Karpas-422 (cell line): ENCODE measurements around the gene SORBS1. TPM values are rescaled to one million over a fixed set of nuclear protein-coding genes. Genes with fewer than 3 reads are reported as not detected.

Experiments used
- DNase-seq: peaks from one replicate; pipeline ENCODE4 v3.0.0-alpha.2; 2015
- H2AFZ ChIP-seq: fragments of 200-600 bp; sonication (generic); 2 replicates; pipeline ENCODE4 v1.6.1; 2014; ENCODE audit warnings: antibody characterized with exemption, low read length, mixed read lengths
- H3K27ac ChIP-seq: fragments of 200-600 bp; sonication (generic); 2 replicates; pipeline ENCODE4 v1.5.1; 2014; ENCODE audit warnings: mild to moderate bottlenecking, low read length, moderate library complexity
- H3K27me3 ChIP-seq: fragments of 200-600 bp; sonication (generic); 2 replicates; pipeline ENCODE4 v1.6.1; 2014; ENCODE audit warnings: low read length, mixed read lengths
- H3K36me3 ChIP-seq: fragments of 200-600 bp; sonication (generic); 2 replicates; pipeline ENCODE4 v1.6.1; 2014; ENCODE audit warnings: low read length, mixed read lengths; ENCODE audit not compliant: insufficient read depth
- H3K4me1 ChIP-seq: fragments of 200-600 bp; sonication (generic); 2 replicates; pipeline ENCODE4 v1.6.1; 2014; ENCODE audit warnings: mild to moderate bottlenecking, low read length, mixed read lengths
- H3K4me2 ChIP-seq: fragments of 200-600 bp; sonication (generic); 2 replicates; pipeline ENCODE4 v1.6.1; 2014; ENCODE audit warnings: low read length, low read depth, mild to moderate bottlenecking; ENCODE audit not compliant: poor library complexity, severe bottlenecking
- H3K4me3 ChIP-seq: fragments of 200-600 bp; sonication (generic); 2 replicates; pipeline ENCODE4 v1.5.1; 2014; ENCODE audit warnings: mild to moderate bottlenecking, antibody characterized with exemption, low read length, mixed read lengths
- H3K79me2 ChIP-seq: fragments of 200-600 bp; sonication (generic); 2 replicates; pipeline ENCODE4 v1.6.1; 2014; ENCODE audit warnings: mild to moderate bottlenecking, low read length, mixed read lengths
- H3K9ac ChIP-seq: fragments of 200-600 bp; sonication (generic); 2 replicates; pipeline ENCODE4 v1.6.0; 2014; ENCODE audit warnings: low read length
- H3K9me2 ChIP-seq: fragments of 200-600 bp; sonication (generic), shearing (Covaris generic); replicated peaks from 2 replicates; pipeline ENCODE4 v1.6.0; 2014; ENCODE audit warnings: mild to moderate bottlenecking, low read length, moderate library complexity; ENCODE audit not compliant: insufficient read depth
- H3K9me3 ChIP-seq: fragments of 300-700, 200-600 bp; sonication (generic); 2 replicates; pipeline ENCODE4 v1.6.1; 2014; ENCODE audit warnings: low read length, mixed read lengths
- H4K20me1 ChIP-seq: fragments of 200-600 bp; sonication (generic); 2 replicates; pipeline ENCODE4 v1.6.1; 2014; ENCODE audit warnings: mild to moderate bottlenecking, antibody characterized with exemption, low read length, low read depth; ENCODE audit not compliant: insufficient read depth
- total RNA-seq: library from RNA; depleted of rRNA; stranded (reverse); fragments of >200 nt; shearing (Covaris generic); gene quantifications from 2 replicates; pipeline ENCODE4 v1.2.3, GENCODE V29; 2014; ENCODE audit warnings: low replicate concordance

SORBS1 gene
- total RNA-seq, 1 experiment from 2014 or later = 0.15 TPM

DNA sequence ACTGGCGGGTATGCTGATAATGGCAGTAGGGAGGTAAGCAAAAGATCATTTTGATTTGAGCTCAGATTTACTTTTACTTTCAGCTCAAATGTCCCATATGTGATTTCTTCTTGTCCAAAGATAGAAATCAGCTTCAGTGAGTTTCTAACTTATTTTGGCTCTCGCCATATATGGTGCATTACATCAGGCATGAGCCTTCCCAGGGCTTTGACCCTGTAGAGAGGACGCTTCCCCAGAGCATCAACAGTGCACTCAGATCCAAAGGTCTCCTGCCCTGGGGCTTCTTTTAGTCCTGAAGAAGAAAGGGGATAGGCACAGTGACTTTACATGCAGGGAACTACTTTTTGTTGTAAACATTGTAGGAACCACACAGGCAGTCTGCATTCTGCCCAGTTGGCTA lies 141.8 kb downstream of the SORBS1 start:
- Histone ChIP-seq H3K4me2 (no peak overlapping the region), H3K79me2 (no peaks in the 10 kb centered on the region), H3K4me1 (no peaks in the 10 kb centered on the region), H3K9me3 (no peaks in the 10 kb centered on the region), H3K27me3 (no peaks in the 10 kb centered on the region), H3K36me3 (no peaks in the 10 kb centered on the region), H3K27ac (no peak overlapping the region), H4K20me1 (no peaks in the 10 kb centered on the region), H3K4me3 (no peak overlapping the region), H2AFZ (no peak overlapping the region), H3K9me2 (no peaks in the 10 kb centered on the region), H3K9ac (no peak overlapping the region)
- no peak for DNase-seq

DNA sequence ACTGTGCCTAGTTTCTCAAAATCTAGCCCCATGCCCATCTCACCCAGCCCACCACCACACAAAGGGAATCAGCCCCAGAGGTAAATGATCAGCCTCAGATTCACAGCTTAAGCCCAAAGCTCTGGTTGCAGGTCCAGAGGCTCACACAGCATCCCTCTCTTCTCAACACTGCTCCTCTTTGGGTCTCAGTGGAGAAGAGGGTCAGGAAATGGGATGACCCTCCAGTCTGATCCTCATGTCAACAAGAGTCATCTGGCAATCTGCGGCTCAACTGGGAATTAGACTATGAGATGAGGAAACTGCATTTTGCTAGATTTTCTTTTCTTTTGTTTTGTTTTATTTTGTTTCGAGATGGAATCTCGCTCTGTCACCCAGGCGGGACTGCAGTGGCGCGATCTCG lies 144.2 kb downstream of the SORBS1 start:
- no peak overlapping the region for H3K4me3 ChIP-seq
- H3K27ac ChIP-seq = no peak overlapping the region
- H3K9me3 ChIP-seq = no peaks in the 10 kb centered on the region
- H3K79me2 ChIP-seq = no peaks in the 10 kb centered on the region
- no peaks in the 10 kb centered on the region for H4K20me1 ChIP-seq
- H3K9ac ChIP-seq = no peak overlapping the region
- H3K4me1 ChIP-seq = no peaks in the 10 kb centered on the region
- no peaks in the 10 kb centered on the region for H3K27me3 ChIP-seq
- no peak for DNase-seq
- no peak overlapping the region for H3K4me2 ChIP-seq
- no peaks in the 10 kb centered on the region for H3K9me2 ChIP-seq
- no peak overlapping the region for H2AFZ ChIP-seq
- no peaks in the 10 kb centered on the region for H3K36me3 ChIP-seq

DNA sequence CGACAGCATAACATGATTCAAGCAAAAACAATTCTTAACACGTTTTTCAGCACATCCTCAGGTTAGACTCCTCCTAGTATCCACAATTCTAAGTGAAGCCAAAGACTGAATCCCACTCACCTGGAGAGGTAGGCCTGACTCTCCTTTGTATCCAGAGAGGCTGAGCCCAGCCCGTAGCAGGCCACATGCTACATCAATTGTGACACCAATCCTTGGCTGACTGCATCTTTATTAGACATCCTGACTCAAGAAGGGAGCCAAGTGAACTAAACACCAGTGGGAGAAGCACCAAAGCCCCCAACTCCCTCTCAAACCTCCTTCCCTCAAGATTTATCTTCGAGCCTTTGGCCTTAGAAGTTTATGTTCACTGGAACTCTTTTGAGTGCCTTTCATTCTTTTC lies 144.9 kb downstream of the SORBS1 start:
- no peak for DNase-seq
- no peaks in the 10 kb centered on the region for H3K79me2 ChIP-seq
- H2AFZ ChIP-seq = no peak overlapping the region
- H3K4me3 ChIP-seq = no peak overlapping the region
- no peak overlapping the region for H3K4me2 ChIP-seq
- no peak overlapping the region for H3K9ac ChIP-seq
- no peaks in the 10 kb centered on the region for H3K4me1 ChIP-seq
- no peaks in the 10 kb centered on the region for H3K36me3 ChIP-seq
- no peaks in the 10 kb centered on the region for H4K20me1 ChIP-seq
- H3K27me3 ChIP-seq = no peaks in the 10 kb centered on the region
- H3K9me2 ChIP-seq = no peaks in the 10 kb centered on the region
- no peak overlapping the region for H3K27ac ChIP-seq
- H3K9me3 ChIP-seq = no peaks in the 10 kb centered on the region

DNA sequence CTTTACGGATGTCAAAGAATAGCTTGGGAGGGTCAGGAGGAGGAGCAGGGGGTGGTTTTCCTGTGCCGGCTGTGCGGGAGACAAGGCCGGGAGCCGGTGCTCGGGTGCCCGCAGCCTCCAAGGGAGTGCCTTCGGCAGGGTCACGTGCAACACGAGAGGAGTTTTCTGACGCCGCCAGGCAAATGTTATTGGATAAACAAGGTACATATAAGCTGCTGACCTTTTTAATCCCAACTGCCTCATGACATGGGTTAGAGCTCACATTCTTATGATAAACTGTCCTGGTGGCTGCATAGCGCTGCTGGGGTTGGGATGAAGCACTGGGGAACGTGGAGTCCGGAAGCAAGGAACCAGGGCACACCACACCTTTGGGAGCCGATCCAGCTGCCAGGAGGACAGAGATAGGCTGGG lies 145.5 kb downstream of the SORBS1 start:
- Histone ChIP-seq H3K27me3 (no peaks in the 10 kb centered on the region), H2AFZ (no peak overlapping the region), H4K20me1 (no peaks in the 10 kb centered on the region), H3K27ac (no peak overlapping the region), H3K4me2 (no peak overlapping the region), H3K4me3 (no peak overlapping the region), H3K79me2 (no peaks in the 10 kb centered on the region), H3K9ac (no peak overlapping the region), H3K4me1 (no peaks in the 10 kb centered on the region), H3K9me2 (no peaks in the 10 kb centered on the region), H3K36me3 (no peaks in the 10 kb centered on the region), H3K9me3 (no peaks in the 10 kb centered on the region)
- no peak for DNase-seq

DNA sequence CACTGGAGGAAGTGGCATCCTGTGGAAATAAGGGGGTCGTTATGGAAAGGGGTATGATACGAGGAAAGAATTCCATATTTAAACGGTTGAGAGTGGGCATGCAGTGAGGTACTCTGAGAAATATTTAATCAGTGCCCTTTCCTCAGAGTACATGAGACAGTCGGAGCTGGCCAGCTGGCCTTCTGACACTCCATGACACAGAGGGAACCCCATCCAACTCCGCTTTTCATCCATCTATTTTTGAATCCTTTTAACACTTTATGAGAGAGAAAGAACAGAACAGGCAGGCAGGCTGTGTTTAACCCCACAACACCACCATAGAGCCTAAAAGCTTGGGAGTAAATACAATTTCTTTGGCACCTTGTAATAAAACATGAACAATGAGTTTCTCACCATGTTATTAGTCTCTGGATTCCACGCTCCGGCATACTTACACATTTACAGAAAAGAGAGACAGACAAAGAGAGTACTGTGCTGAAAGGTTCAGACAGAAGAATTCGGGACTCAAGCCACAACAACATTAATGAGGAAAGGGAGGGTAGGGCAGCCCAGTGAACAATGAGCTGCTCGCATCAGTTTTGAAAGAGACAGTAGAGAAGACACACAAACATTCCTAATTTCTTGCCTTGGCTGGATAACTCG lies 146.2 kb downstream of the SORBS1 start:
- H3K27ac ChIP-seq = no peak overlapping the region
- H3K4me3 ChIP-seq = no peak overlapping the region
- no peaks in the 10 kb centered on the region for H3K36me3 ChIP-seq
- DNase-seq = no peak
- H3K9me3 ChIP-seq = no peaks in the 10 kb centered on the region
- no peaks in the 10 kb centered on the region for H3K27me3 ChIP-seq
- H3K4me1 ChIP-seq = no peaks in the 10 kb centered on the region
- H4K20me1 ChIP-seq = no peaks in the 10 kb centered on the region
- H3K9ac ChIP-seq = no peak overlapping the region
- no peak overlapping the region for H3K4me2 ChIP-seq
- no peak overlapping the region for H2AFZ ChIP-seq
- H3K9me2 ChIP-seq = no peaks in the 10 kb centered on the region
- H3K79me2 ChIP-seq = no peaks in the 10 kb centered on the region

DNA sequence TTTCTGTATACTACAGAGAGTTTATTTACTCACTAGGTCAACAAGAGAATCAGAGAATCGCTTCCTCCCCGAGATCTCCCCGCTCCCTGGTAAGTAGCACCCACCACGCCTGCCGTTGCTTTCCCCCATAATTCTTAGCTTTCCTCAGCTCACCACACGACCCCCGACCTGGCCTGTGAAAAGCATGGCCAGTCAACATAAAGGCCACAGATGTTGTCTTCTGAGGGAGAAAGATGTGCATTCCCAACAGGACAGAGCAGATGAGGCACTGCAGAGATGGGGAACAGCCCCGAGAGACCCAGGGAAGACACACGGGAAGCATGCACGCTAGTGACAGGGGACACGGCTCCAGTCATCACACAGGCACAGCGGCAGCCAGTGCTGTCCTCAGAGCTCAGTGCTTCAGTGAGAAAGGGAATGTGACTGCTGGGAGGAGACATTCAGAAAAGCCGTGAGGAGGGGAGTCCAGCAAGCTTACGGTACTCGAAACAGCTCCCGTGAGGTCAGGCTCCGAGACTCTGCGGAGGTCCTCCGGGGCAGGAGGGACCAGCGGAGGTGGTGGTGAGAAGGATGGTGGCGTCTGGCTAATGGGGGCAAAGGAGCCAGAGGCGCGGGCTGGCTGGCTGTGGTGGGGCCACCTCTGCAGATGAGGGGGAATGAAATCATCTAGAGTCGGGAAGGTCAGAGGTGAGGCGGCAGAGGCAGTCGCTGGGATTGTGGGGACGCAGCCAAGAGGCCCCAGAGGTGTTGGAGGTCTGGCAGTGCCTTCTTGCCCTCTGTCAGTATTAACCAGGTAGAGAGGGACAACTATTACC lies 146.9 kb downstream of the SORBS1 start:
- DNase-seq = no peak
- H3K9ac ChIP-seq = no peak overlapping the region
- no peaks in the 10 kb centered on the region for H3K4me1 ChIP-seq
- H3K9me3 ChIP-seq = no peaks in the 10 kb centered on the region
- no peak overlapping the region for H2AFZ ChIP-seq
- H3K27me3 ChIP-seq = no peaks in the 10 kb centered on the region
- no peaks in the 10 kb centered on the region for H4K20me1 ChIP-seq
- H3K9me2 ChIP-seq = no peaks in the 10 kb centered on the region
- H3K36me3 ChIP-seq = no peaks in the 10 kb centered on the region
- H3K79me2 ChIP-seq = no peaks in the 10 kb centered on the region
- no peak overlapping the region for H3K27ac ChIP-seq
- no peak overlapping the region for H3K4me2 ChIP-seq
- H3K4me3 ChIP-seq = no peak overlapping the region

DNA sequence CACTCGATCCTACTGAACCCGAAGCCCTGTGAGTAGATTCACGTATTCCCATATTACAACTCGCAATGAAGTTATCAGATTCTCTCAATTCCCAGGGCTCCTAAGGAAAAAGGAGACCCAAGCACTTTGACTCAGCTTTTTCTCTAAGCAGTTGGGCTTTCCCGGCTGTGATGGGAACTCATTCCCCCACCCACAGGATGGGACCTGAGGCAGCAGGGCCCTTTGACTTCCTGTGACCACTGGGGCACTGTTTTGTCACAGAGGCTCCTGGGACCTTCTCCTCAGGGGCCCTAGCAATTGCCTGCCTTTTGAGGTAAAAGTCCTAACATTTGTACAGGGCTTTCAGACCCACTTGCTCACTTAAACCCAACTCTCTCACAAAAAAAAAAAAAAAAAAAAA lies 147.6 kb downstream of the SORBS1 start:
- Histone ChIP-seq H3K4me1 (no peaks in the 10 kb centered on the region), H4K20me1 (no peaks in the 10 kb centered on the region)
- no peak for DNase-seq

DNA sequence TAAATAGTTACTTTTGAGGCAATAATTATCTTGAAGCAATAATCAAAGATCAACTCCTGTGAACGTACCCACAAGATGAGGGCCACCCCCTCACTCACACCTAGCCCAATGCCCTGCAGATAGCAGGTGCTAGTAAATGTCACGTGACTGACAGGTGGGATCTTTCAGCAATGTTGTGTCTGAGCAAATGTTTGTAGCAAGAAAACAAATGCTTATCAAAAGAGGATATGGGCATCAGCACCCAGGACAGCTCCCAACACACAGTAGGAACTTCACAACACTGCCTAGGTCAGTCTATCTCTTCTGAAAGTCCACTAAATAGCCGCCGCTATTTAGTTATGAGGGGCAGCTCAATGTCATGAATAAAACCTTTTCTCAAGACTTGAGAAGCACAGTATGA lies 149.5 kb downstream of the SORBS1 start:
- no peak overlapping the region for H3K27ac ChIP-seq
- no peaks in the 10 kb centered on the region for H3K79me2 ChIP-seq
- H3K4me3 ChIP-seq = no peak overlapping the region
- no peaks in the 10 kb centered on the region for H3K9me3 ChIP-seq
- no peaks in the 10 kb centered on the region for H3K36me3 ChIP-seq
- H4K20me1 ChIP-seq = no peaks in the 10 kb centered on the region
- no peak for DNase-seq
- H3K4me1 ChIP-seq = no peaks in the 10 kb centered on the region
- H3K9ac ChIP-seq = no peak overlapping the region
- no peaks in the 10 kb centered on the region for H3K9me2 ChIP-seq
- H2AFZ ChIP-seq = no peak overlapping the region
- H3K27me3 ChIP-seq = no peaks in the 10 kb centered on the region
- no peak overlapping the region for H3K4me2 ChIP-seq

More for the DNA sequence above, 147.6 kb downstream of the SORBS1 start:
- Histone ChIP-seq H3K27ac (no peak overlapping the region), H3K27me3 (no peaks in the 10 kb centered on the region), H3K9me3 (no peaks in the 10 kb centered on the region), H3K9ac (no peak overlapping the region), H3K4me3 (no peak overlapping the region), H3K9me2 (no peaks in the 10 kb centered on the region), H3K4me2 (no peak overlapping the region), H3K79me2 (no peaks in the 10 kb centered on the region), H2AFZ (no peak overlapping the region), H3K36me3 (no peaks in the 10 kb centered on the region)
